ENCODE results near the gene ELMOD3.
"Not testable (repeated sequence)": the region's sequence is repeated elsewhere in the genome, so short reads cannot be mapped to it uniquely, and the experiment has no call there.

The ELMOD3 gene

DNA sequence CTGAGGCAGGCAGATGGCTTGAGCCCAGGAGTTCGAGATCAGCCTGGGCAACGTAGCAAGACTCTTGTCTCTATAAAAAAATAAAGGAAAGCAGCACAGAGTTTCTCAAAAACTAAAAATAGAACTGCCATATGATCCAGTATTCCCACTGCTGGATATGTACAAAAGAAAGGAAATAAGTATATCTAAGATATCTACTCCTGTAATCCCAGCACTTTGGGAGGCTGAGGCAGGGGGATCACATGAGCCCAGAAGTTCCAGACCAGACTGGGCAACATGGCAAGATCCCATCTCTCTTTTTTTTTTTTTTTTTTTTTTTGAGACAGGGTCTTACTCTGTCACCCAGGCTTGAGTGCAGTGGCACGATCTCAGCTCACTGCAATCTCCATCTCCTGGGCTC, 24.9 kb upstream of the ELMOD3 start:
- DNase-seq, result not testable (repeated sequence)

DNA sequence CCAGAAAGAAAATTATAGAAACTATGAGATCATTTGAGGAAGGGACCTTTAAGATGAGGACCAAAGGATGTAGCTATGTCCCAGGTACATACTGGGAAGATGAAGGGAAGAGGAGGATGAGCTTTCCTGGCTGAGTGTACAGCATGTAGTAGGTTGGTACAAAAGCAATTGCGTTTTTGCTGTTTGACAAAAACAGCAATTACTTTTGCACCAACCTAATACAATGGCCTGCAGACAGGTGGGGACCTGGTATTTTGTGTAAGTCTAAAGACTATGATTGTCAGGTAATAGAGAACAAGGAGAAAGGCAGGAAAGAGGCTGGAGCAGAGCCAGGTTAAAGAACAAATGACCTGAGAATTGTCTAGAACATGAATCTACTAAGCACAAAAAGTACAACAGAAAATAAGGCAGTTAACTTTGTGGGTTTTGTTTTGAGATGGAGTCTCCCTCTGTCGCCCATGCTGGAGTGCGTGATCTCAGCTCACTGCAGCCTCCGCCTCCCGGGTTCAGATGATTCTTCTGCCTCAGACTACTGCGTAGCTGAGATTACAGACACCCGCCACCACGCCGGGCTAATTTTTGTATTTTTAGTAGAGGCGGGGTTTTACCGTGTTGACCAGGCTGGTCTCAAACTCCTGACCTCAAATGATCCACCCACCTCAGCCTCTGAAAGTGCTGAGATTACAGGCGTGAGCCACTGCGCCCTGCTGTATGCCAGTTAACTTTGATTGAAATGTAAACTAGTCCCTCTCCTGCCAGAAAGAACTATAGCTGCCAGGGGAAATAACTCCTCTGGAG, 23.5 kb upstream of the ELMOD3 start:
- peak; percentile 31 for DNase-seq

DNA sequence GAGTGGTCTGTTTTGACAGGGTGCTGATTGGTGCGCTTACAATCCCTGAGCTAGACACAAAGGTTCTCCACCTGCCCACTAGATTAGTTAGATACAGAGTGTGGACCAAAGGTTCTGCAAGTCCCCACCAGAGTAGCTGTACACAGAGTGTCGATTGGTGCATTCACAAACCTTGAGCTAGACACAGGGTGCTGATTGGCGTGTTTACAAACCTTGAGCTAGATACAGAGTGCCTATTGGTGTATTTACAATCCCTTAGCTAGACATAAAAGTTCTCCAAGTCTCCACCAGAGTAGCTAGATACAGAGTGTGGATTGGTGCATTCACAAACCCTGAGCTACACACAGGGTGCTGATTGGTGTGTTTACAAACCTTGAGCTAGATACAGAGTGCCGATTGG, 20.7 kb upstream of the ELMOD3 start:
- not testable (repeated sequence) for DNase-seq

DNA sequence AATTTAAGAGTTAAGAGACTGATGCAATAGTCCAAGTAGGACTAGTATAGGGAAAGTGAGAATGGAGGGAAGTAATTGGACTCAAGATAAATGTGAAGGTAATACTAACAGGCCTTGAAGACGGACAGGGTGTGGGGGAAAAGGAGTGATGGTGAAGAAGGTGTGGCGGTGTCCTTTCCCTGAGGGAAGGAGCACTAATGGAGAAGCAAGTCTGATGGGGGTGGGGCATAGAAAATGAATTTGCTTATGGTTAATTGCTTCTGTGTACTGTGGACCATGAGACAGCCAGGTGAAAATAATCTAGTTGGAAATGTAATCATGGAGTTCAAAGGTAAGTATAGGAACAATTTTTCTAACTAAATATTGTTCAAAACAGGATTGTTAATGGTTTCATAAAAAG, 19.6 kb upstream of the ELMOD3 start:
- DNase-seq, result no peak

DNA sequence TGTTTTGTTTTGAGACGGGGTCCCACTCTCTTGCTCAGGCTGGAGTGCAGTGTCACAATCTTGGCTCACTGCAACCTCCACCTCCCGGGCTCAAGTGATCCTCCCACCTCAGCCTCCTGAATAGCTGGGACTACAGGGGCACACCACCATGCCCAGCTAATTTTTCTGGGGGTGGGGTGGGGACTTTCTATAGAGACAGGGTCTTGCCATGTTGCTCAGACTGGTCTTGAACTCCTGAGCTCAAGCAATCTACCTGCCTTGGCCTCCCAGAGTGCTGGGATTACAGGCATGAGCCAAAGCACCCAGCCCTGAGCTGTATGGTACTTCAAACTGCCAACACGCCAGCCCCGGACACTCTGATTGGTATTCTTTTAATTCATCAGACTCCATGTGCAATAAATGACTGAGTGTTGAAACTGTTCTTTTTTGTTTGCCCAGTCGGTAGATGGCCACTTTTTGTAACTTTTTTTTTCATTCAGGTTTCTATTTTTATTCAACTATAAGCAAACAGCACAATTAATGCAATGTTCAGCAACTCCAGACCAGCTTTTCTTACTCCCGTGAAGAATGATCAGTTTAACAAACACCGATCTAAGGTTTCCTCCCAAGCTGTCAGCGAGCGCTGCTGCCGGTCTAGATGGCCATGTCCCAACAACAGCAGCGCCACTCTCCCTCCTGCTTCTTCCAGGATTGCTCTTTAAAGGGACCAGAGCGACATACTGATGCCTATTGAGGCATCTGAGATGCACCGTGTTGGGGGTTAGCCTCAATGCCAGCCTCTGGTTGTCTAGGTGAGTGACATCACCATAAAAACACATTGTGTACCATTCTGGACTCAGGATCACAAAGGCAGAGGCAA, 14.3 kb upstream of the ELMOD3 start:
- no peak for DNase-seq

DNA sequence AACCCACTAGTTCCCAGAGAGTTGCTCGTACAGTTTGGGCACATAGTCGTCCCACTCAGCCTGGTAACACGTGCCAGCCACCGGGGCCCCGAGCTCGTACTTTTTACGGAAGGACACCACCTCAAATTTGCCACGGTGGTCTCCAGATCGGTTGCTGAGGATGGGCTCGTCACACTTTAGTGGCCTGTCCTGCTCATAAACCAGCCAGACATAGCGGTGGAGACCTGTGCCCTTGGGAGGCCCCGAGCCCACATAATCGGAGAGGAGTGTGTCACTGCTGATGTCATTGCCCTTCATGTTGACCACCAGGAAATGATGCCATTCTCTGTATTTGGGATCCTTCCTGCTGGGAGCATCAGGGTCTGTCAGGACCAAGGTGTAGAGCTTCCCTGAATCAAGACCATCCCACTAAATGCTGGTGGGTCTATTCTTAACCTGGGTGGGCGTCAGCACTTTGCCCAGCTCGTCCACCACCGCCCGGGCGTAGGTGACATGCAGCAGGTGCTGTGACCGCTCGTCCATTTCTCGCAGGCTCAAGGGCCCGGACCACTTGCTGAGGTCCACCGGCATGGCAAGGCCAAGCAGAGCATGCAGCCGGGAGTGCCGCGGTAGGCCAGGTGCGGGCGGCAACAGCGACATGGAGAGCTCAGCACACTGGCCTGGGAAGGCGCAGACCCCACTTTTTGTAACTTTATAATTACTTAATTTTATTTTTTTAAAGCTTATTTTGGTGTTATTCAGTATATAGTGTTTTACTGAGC, 13.1 kb upstream of the ELMOD3 start:
- no peak for DNase-seq

DNA sequence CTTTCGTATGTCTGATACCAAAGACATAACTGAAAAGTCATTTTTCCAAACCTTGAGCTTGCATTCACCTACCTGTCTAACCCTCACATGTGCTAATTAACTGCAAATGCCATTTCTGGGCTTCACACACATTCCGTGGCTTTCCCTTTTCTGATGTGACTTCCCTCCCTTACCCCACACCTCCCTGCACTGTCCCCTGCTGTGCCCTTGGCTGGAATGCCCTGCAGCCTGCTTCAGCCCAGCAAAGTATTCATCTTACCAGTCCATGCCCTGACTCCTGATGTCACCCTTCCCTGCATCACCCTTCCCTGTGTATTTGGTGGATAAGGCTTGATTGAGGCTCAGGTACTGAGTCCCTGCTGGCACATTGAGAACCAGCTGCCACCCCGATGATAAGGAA, 12.4 kb upstream of the ELMOD3 start:
- no peak for DNase-seq

DNA sequence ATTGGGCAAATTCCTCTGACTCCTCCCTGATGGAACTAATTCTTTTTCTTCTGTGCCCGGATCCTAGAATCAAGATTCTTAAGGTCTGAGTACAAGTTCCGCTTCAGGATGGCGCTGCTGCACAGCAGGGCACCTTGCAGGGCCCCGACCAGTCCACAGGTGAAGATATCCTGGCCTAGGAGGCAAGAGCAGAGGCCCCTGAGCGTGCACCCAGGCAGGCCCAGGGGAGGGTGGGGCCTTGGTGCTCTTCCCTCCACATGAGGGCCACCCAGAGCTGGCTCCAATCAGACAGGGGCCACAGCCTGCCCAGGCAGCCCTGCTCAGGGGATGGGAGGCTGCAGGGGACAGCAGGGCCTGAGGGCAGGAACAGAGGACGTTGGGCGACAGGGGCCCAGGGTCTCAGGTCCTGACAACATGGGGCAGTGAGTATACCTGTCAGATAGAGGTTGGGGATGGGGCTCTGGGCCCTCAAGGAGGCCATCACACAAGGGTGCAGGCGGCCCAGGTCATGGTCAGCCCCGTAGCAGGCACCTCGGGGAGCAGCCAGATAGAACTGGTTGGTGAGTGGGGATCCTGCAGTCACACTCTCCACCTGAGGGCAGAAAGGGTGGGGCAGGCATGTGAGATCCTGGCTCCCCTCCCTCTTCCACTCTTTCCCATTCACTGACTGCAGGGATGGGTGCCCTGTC, 11.2 kb upstream of the ELMOD3 start:
- DNase-seq, result not testable (repeated sequence)

DNA sequence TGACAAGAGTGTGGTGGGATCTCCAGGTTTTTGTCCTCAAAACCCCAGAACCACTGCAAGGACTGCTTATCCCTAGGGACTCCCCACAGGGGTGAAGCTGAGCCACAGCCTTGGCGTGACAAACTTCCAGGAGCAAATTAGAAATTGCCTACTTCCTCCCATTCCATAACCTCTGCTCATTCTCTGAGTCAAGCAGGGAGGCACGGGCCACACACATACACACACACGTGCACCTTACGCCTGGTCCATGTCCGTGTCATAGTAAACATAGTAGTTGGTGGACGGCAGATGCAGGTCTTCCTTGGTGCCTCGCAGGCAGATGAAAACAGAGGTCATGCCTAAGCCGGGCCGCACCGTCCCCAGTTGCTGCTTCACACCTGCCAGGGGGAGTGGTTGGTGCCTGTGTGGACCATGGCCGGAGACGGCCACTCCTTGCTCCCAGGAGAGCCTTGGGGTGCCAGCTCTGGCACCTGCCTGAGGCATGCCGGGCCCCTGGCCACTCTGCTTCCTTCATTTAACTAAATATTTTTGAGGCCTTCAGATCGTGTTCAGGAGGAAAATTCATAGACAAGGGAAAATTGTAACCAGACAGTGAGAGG, 10.1 kb upstream of the ELMOD3 start:
- no peak for DNase-seq

DNA sequence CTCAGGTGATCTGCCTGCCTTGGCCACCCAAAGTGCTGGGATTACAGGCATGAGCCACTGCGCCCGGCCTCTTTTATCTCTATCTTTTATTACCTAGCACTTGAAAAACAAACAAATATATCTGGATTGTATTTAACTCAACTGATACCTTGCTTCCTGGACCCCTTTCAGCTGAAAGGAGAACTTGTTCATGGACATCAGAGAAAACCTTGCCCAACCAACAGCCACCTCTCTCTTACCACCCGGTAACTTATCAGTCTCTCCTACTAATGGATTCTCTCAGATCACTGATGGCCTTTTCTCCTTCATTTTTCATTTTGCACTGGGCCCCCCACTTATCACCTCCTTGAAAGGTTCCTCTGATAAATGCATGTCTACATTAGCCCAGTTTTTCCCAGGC, 7.0 kb upstream of the ELMOD3 start:
- no peak for DNase-seq

DNA sequence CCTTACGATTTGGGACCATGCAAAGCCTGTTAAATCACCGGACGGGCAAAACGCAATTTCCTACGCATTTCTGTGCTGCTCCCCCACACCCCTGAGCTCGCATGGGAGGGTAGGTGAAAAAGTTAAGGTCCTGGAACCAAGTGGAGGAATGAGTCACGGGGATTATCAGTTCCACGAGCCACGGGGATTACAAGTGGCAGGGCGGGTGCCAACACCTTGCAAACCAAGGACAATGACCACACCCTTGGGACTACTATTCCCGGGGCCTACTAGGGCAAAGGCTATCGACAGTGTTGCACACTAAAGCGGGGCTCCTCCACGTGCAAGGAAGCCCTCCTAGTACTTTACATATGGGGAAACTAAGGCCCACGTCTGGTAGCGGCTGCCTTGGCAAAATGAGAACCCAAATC, 688 bp upstream of the ELMOD3 start:
- DNase-seq, result no peak

DNA sequence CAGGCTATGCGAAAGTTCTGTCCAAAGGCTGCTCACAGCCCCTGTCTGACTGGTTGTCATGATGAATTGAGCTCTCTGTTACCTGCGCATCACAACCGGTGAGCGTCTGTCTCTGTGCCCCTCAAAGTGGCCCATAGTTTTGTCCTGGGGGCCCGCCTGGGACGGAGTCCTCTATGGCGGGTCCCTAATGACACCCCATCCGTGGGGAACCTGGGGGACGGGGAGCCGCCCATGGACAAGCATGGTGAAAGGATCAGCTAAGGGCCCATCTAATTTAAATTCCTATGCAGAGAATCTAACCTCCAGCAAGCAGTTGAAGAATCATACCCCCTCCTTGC, 473 bp downstream of the ELMOD3 start:
- DNase-seq, result no peak

DNA sequence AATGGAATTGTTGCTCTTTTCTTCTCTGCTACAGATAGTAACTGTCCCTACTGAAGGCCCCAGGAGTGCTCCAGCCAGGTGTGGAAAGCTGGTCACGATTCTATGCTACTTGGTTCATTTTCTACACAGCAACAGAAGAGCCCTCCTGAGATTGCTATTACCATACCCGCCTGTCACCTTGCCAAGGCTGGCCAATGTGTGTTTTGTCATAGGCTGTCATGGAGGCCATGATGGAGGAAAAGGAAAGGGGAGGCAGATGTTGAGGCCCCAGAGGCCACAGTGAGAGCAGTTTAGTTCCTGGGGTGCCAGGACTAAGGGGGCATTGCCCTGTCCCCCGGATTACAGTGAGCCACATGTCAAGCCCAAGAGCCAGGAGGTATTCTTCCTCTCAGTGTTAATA, 952 bp downstream of the ELMOD3 start:
- DNase-seq, result no peak

DNA sequence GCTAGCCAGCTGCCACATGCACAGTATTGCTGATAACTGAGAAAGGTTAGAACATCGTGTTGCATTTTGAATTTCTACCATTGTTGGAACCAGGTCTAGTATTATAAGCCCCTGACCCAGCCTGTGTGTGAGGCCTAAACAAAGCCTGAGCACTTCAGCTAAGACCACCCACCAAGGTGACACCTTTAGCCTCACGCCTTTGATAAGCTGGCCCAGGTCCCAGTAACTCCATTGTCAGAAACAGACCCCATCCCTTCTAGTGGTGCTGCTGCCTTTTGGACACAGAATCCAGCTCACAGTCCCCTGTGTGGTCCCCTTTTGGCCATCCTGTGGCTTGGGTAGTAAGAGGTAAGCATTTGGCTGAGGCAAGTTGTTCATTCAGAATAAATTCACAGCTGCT, 1.6 kb downstream of the ELMOD3 start:
- DNase-seq, result no peak

DNA sequence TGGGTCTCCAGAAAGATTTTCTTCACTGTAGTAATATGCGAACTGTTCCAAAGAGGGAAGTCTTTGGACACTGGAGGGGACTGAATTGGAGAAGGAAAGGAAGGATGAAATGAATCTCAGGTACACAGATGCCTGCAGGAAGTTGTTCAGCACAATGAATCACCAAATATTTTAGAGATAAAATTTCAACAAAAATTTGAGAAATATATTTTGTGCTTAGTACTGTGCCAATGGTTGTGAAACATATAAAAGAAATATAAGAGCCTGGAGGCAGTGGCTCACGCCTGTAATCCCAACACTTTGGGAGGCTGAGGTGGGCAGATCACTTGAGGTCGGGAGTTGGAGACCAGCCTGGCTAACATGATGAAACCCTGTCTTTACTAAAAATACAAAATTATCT, 3.2 kb downstream of the ELMOD3 start:
- DNase-seq, result no peak

DNA sequence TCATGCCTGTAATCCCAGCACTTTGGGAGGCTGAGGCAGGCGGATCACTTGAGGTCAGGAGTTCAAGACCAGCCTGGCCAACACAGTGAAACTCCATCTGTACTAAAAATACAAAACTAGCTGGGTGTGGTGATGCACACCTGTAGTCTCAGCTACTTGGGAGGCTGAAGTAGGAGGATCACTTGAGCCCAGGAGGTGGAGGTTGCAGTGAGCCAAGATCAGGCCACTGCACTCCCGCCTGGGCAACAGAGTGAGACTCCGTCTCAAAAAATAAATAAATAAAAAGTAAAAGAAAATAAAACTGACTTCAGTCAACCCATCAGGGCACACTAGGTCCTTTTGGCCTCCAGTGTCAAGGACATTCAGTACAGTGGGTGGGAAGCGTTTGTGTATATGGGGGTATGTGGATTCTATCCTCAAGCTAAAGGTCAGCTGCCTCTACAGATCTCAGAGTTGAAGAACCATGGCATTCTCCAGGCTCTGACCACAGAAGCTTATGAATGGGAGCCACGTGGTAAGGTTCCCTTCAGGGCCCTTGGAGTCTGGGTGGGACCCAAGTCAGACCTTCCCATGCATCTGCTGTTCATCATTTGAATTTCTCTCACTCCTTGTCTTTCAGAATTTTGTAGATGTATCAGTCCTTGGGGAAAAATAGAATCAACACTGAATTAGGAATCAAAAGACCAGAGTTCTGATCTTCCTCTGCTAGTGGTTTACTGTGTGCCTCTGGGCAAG, 8.3 kb downstream of the ELMOD3 start:
- not testable (repeated sequence) for DNase-seq

DNA sequence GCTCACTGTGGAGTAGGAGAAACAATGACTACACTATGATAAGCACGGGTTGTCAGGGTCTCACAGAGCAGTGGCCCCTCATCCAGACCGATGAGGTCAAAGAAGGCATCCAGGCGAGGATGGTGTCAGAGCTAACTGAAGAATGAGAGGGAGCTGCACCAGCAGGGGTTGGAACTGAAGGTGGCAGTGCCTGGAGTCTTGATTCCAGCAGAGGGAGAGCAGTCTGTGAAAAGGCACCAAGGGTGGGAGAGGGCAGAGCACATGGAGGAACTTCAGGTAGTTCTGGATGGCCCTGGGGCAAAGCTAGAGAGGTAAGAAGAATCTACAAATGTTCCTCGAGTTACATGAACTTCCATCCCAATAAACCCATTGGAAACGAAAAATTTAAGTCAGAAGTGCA, 12.6 kb downstream of the ELMOD3 start:
- no peak for DNase-seq

DNA sequence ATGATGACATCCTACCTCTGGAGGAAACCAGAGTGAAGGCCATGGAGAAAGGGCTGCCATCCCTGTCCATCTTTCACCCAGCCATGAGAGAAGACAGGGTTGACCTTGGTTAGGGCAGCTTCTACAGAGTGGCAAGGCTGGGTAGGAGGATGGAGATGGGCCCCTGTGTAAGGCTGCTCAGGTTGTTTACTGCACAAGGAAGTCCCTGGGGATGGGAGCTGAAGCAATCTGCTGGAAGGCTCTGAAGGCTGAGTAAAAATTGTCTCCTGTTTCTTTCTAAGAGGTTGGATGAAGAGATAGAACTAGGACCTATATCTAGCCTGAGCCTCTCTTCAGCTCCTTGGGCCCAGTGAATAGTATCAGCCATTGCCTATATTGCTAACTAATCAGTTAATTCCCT, 14.4 kb downstream of the ELMOD3 start:
- no peak for DNase-seq

DNA sequence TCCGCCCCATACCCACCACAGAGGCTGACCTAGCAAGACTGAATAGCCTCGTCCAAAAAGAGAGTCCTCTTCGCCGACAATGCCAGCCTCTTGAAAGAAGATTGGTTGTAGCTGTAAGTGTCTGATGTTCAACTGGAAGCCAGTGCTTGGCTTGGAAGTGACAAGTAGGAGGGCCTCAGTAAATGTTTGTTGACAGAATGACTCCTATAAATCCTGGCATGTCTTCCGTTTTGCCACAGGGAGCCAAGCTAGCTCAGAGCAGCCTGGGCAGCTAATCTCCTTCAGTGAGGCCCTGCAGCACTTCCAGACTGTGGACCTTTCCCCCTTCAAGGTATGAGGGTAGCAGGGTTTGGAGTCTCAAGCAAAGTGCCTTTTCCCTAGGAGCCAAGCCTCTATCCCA, 14.9 kb downstream of the ELMOD3 start:
- DNase-seq, result no peak

DNA sequence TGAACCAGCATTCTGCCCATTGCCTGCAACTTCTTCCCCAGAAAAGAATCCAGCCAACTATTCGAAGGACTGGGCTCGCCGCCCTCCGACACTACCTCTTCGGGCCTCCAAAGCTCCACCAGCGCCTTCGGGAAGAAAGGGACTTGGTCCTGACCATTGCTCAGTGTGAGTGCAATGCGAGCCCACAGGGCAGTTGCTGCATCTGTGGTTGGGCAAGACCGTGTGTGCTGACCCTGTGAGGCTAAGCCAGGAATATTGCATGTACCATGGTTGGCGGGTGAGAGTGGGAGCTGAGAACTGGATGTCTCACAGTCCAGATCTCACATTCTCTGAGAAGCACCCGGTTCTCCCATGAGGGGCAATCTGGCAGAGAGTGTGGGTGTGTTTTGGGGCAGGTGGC, 16.5 kb downstream of the ELMOD3 start:
- no peak for DNase-seq

DNA sequence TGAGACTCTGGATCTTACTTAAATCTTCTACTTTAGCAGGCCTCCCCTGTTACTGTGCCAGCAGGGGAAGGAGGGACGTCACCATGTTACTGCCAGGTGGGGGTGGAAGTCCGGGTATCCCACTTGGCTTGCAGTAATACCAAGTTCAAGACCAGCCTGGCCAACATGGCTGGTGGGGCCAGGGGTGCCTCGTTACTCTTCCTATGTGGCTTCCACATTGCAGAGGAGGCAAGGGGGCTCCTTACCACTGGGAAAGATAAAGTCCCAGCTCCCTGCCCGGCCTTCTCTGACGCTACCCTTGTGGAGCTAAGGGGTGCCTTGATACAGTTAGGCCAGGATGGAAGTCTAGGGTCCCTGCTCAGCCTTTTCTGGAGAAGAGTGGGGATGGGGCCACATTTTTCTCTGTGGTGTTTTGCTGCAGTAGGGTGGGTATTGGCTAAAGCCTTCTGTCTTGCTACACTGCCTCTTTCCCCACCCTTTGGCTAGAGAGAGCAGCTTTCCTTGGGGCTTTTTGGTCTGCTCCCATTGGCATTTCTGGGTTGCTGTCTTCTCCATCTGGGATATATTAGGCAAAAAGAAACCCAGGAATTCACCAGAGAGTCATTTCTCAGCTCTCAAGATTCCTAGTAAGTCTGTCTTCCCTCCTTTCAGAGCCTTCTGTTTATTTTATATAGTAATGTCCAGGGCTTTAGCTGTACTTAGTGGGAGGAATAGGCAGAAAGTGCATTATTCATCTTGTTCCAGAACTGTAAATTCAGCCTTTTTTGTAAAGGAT, 21.9 kb downstream of the ELMOD3 start:
- DNase-seq, result no peak
